Measurements from ENCODE around the gene ANO3.

Gene ANO3

GRCh38 chr11:26353010-26353409 is 21.1 kb downstream of the ANO3 start:
- no peak for DNase-seq (ENCODE audit: low read depth in 2 of 2)

- no peak for DNase-seq (ENCODE audit: low read depth in 2 of 2)
Observed at GRCh38 chr11:26359055-26359454, 27.1 kb downstream of the ANO3 start.

DNA sequence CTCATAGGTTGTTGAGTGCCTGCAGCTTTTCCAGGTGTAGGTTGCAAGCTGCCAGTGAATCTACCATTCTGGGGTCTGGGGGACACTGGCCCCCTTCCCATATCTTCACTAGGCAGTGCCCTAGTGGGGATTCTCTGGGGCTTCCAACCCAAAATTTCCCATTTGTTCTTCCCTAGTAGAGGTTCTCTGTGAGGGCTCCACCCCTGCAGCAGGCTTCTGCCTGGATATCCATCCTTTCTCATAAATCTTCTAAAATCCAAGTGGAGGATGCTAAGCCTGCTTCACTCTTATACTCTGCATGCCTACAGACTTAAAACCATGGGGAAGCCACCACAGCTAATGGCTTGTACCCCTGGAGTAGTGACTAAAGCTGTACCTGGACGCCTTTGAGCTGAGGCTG is 33.4 kb downstream of the ANO3 start:
- DNase-seq (ENCODE audit: low read depth in 2 of 2): no peak

DNA sequence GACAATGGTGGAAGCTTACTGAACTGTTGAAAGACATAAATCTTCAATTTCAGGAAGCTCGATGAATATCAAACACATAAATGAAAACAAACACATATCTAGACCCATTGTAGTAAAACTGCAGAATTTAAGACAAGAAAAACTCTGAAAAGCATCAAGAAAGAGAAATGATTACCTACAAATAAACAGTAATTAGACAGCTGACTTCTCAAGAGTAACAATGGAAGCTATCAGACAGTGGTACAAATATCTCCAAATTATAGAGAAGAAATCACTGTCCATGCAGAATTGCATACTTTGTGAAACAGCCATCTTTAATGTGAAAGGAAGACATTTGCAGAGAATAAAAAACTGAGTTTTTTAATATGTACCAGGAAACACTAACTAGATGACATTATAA is 45.7 kb downstream of the ANO3 start:
- DNase-seq (ENCODE audit: low read depth in 2 of 2): no peak

GRCh38 chr11:26399336-26399735 is 67.4 kb downstream of the ANO3 start:
- DNase-seq (ENCODE audit: low read depth in 2 of 2): no peak

DNA sequence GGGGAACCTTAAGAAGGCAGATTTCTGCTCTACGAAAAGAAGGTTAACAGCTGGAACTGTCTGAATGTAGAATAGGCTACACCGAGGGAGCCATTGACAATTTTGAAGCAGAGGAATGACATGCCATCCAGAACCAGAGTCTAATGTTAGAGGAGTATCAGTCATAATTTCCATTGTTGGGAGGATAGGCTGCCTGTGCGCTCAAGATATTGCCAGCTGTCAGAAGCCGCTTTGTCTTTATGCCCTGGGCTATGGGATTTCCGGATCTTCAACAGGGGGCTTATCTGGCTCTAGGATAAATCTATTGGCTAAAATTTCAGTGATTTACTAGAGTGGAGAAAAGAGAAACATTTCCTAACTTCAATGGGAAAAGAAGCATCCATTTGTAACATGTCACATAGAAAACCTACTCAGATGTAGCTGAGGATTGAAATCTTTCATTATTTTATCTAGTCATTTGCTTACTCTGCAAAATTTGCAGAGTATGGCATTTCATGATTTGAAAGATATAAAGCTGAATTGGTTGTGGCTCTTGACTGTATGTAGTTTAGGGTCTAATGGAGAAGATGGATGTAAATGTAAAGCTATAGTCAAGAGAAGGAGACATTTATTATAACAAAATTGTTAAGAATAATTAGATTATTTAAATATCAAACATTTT is 78.9 kb downstream of the ANO3 start:
- no peak for DNase-seq (ENCODE audit: low read depth in 2 of 2)

GRCh38 chr11:26412955-26413354 is 81.0 kb downstream of the ANO3 start:
- no peak for DNase-seq (ENCODE audit: low read depth in 2 of 2)

DNA sequence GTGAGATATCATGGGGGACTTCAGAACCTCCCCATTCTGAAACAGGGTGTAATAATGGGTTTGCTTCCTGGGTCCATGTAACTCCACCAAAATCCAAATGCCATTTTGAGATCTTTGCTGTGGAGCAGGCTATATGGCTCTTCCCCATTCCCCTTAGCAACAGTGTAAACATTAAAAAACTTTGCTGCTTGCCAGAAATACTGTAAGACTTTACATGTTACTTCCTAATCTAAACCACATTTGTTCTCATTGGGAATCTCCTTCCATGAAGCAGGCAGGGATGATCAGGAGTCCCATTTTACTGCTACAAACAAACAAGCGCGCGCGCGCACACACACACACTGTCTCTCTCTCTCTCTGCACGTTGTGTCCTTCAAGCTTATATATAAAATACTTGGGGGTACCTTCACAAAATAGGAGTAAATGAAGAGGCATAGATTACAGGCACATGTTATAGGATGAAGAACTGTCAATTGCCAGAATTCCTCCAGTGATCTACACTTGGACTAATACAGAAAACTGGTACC is 86.5 kb downstream of the ANO3 start:
- no peak for DNase-seq (ENCODE audit: low read depth in 2 of 2)

GRCh38 chr11:26420331-26420730 is 88.4 kb downstream of the ANO3 start:
- no peak for DNase-seq (ENCODE audit: low read depth in 2 of 2)

GRCh38 chr11:26424255-26424654 is 92.3 kb downstream of the ANO3 start:
- DNase-seq (ENCODE audit: low read depth in 2 of 2): no peak

GRCh38 chr11:26439854-26440253 is 107.9 kb downstream of the ANO3 start:
- DNase-seq (ENCODE audit: low read depth in 2 of 2): no peak

GRCh38 chr11:26442131-26442530 is 110.2 kb downstream of the ANO3 start:
- DNase-seq (ENCODE audit: low read depth in 2 of 2): no peak

GRCh38 chr11:26443617-26444016 is 111.7 kb downstream of the ANO3 start:
- DNase-seq (ENCODE audit: low read depth in 2 of 2): no peak

- no peak for DNase-seq (ENCODE audit: low read depth in 2 of 2)
Observed at GRCh38 chr11:26457636-26458035, 125.7 kb downstream of the ANO3 start.

- no peak for DNase-seq (ENCODE audit: low read depth in 2 of 2)
Observed at GRCh38 chr11:26465274-26465673, 133.3 kb downstream of the ANO3 start.

GRCh38 chr11:26467506-26467905 is 135.6 kb downstream of the ANO3 start:
- DNase-seq (ENCODE audit: low read depth in 2 of 2): no peak

GRCh38 chr11:26470992-26471391 is 139.1 kb downstream of the ANO3 start:
- no peak for DNase-seq (ENCODE audit: low read depth in 2 of 2)

- DNase-seq (ENCODE audit: low read depth in 2 of 2): no peak
Observed at GRCh38 chr11:26473216-26474194, 141.6 kb downstream of the ANO3 start.

GRCh38 chr11:26474401-26474800 is 142.5 kb downstream of the ANO3 start:
- DNase-seq (ENCODE audit: low read depth in 2 of 2): no peak

GRCh38 chr11:26477396-26477795 is 145.5 kb downstream of the ANO3 start:
- no peak for DNase-seq (ENCODE audit: low read depth in 2 of 2)

DNA sequence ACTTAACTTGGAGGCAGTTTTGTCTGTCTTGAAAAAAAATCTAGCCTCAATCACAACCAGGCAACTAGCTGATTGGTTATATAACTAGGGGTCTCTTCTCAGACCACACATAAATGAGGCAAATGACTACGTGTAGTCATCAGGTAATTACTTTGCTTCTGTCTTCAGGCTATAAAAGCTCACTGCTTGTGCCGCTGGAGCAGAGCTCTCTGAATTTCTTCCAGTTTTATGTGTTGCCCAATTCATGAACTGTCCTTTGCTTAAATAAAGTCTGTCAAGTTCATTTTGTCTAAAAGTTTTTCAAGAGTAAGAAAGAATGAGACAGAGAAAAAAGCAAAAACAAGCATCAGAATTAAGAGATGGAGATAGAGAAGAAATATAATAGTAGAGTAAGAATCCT is 146.8 kb downstream of the ANO3 start:
- no peak for DNase-seq (ENCODE audit: low read depth in 2 of 2)

DNA sequence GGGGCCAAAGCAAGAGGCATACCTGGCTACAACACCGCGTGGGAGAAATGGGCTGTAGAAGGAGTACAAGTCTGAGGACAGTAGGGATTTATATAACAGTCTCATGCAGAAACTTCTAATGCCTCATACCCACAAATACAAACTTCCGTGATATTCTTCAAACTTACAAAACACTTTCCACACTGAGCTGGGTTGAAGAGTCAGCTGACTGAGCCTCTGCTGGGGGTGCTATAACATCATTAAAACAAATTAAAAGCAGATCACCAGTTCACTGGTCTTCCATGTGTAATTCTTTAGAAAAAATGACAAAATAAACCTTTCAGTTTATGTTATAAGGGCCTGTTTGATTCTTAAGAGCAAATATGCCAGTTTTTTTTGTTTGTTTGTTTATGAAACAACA is 148.1 kb downstream of the ANO3 start:
- DNase-seq (ENCODE audit: low read depth in 2 of 2): no peak

DNA sequence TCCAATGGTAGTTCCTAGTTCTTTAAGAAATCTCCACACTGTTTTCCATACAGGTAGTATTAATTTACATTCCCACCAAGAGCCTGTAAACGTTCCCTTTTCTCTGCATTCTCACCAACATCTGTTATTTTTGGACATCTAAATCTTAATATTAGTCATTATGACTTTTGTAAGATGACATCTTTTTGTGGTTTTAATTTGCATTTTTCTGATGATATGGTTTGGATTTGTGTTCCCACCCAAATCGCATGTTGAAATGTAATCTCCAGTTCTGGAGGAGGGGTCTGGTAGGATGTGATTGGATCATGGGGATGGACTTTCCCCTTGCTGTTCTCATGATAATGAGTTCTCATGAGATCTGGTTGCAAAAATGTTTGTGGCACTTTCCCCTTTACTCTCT is 151.2 kb downstream of the ANO3 start:
- no peak for DNase-seq (ENCODE audit: low read depth in 2 of 2)

Data from stimulated activated CD4-positive, alpha-beta T cell treated with anti-CD3 and anti-CD28 coated beads, Interleukin-4, amount 100 ng/mL, for 48 hours (primary cell).